Ovary (tissue), 3 donors: ENCODE measurements around the gene GDE1.

Source experiments
- EP300 ChIP-seq: sonication (generic); formaldehyde crosslinking; IDR thresholded peaks from one replicate; pipeline ENCODE4 v1.6.1; 2017; ENCODE audit warnings: antibody characterized with exemption
- POLR2A ChIP-seq: fragments of 450-650 bp; IDR thresholded peaks from one replicate; pipeline ENCODE4 v1.6.1; 2017; ENCODE audit warnings: antibody characterized with exemption, mild to moderate bottlenecking, moderate library complexity
- TF ChIP-seq, protein P1 (sequence below), 3 donors: fragments of 450-650 bp in 2 of 3; fragments of 200-600 bp in 1 of 3; IDR thresholded peaks; one replicate each; pipeline versions ENCODE4 v1.5.1 to v1.8.0; 2016 to 2022; ENCODE audit warnings: antibody characterized with exemption in 3 of 3, mild to moderate bottlenecking in 1 of 3
- donor health status: DM: no; HTN: no; CAD: no.

DNA sequence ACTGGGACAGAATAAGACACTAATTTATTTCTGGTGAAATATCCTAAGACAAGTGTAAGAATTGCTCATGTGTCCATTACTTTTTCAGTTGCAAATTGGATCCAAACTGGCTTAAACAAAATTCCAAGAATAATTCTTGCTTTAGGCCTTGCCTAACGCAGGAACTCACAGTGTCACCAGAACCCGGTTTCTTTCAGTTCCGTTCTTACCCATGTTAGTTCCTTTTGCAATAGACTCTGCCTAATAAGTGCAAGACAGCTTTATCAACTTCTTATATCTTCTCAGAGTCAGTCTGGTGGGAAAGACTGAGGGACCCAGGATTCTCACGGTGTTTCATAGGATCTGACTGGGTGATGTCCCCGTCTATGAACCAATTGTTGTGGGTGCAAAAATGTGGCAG lies 24.7 kb downstream of the GDE1 start:
- TF ChIP-seq, protein P1, sequence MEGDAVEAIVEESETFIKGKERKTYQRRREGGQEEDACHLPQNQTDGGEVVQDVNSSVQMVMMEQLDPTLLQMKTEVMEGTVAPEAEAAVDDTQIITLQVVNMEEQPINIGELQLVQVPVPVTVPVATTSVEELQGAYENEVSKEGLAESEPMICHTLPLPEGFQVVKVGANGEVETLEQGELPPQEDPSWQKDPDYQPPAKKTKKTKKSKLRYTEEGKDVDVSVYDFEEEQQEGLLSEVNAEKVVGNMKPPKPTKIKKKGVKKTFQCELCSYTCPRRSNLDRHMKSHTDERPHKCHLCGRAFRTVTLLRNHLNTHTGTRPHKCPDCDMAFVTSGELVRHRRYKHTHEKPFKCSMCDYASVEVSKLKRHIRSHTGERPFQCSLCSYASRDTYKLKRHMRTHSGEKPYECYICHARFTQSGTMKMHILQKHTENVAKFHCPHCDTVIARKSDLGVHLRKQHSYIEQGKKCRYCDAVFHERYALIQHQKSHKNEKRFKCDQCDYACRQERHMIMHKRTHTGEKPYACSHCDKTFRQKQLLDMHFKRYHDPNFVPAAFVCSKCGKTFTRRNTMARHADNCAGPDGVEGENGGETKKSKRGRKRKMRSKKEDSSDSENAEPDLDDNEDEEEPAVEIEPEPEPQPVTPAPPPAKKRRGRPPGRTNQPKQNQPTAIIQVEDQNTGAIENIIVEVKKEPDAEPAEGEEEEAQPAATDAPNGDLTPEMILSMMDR (IDR thresholded peaks at IDR 0.05): no peak
- TF ChIP-seq POLR2A: no peak
- TF ChIP-seq EP300: no peak
